ENCODE data around the gene HEG1. TPM values are rescaled to one million over a fixed set of nuclear protein-coding genes. Genes with fewer than 3 reads are reported as not detected.

The HEG1 gene
- total and polyA plus RNA-seq, 12 donors: 12.2 to 186 (median 122) TPM

DNA sequence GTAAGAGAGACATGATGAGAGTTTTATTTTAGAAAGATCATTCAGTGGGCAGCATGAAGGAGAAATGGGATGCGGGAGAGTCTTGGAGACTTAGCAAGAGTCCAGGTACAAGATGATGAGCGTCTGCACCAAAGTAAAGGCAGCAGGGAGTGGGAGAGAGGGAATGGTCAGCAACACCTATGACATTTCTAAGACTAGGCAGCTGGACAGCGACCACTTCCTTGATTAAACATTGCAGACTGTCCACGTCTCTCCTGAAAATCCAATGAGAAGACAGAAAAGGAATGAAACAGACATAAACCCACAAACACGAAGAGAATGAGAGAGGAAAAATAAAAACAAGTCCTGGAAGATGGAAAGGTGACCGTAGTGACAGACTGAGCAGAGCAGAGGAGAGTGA is 46.7 kb upstream of the HEG1 start:
- WGBS, 2 donors: 72 to 80% methylated on average over 6 of the region's 6 CpGs
- peaks cover 0 to under 1% (median 0%) of the 10 kb centered on the region in 9 donors for H3K4me1 ChIP-seq
- H3K27me3 ChIP-seq: no peaks in the 10 kb centered on the region
- no peak for DNase-seq
- intact Hi-C loops (cut with DNase I): no loop called here
- H3K36me3 ChIP-seq: no peaks in the 10 kb centered on the region
- no peak for ATAC-seq
- peaks cover 0 to 23% (median 0%) of the 10 kb centered on the region in 11 donors for H3K9me3 ChIP-seq
- no peak for TF ChIP-seq CTCF (IDR thresholded peaks at IDR 0.05)
- H3K27ac ChIP-seq: no peak overlapping the region
- no peak overlapping the region for H3K4me3 ChIP-seq

DNA sequence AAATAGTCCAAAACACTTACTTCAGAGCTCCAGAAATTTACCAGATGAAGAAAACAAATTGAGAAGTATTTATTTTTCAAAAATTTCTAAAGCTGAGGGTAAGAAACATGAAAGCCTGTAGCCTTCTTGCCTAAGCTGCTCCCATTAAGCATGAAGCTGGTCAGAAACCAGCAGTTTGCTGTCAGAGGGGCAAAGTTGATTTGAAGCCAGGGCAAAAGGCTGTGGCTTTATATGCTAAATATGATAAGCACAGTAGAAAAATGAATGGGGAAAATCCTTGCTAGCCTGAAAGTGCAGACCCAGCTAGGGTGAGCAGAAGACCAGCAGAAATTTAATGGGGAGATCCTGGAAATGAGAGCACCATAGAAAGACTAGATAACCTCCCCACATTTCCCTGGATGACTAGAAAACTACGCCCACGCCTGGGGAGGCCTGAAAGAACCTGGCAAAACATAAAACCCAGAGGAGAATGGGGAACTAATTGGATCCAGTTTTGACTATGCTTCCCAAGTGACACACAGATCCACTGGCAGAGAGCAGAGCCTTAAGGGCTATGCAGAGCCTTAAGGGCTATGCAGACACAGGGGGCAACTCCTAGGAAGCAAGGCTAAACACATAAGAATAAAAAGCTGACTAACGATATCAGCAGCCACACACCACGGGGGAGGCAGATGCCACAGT is 43.0 kb upstream of the HEG1 start:
- Histone ChIP-seq H3K9me3 (peaks cover 0 to 15% (median 0%) of the 10 kb centered on the region in 11 donors), H3K4me1 (no peaks in the 10 kb centered on the region), H3K36me3 (no peaks in the 10 kb centered on the region), H3K27me3 (no peaks in the 10 kb centered on the region), H3K27ac (no peak overlapping the region), H3K4me3 (no peak overlapping the region)
- TF ChIP-seq CTCF (IDR thresholded peaks at IDR 0.05): no peak
- DNase-seq (no peak), ATAC-seq (no peak)
- intact Hi-C loops (cut with DNase I): no loop called here
- 90 to 92% methylated on average over 4 of the region's 4 CpGs for WGBS, 2 donors

DNA sequence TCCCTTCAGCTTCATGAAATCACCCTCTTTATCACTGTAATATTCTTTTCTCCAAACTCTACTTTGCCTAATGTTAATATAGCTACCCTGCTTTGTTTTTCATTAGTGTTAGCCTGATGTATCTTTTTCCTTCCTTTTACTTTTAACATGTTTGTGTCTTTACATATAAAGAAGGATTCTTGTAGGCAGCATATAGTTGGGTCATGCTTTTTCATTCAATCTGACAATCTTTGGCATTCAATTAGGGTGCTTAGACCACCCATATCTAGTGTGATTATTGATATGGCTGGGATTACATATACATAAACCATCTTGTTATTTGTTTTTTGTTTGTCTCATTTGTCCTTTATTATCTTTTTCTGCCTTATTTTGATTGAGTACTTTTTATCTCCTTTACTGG is 34.9 kb upstream of the HEG1 start:
- Histone ChIP-seq H3K27me3 (no peaks in the 10 kb centered on the region), H3K9me3 (peaks cover 0 to 17% (median 0%) of the 10 kb centered on the region in 11 donors), H3K36me3 (no peaks in the 10 kb centered on the region), H3K4me3 (no peak overlapping the region), H3K27ac (no peak overlapping the region), H3K4me1 (peaks cover 0 to 9% (median 4%) of the 10 kb centered on the region in 9 donors)
- no peak for TF ChIP-seq CTCF (IDR thresholded peaks at IDR 0.05)
- intact Hi-C loops (cut with DNase I): no loop called here
- DNase-seq: no peak
- ATAC-seq: no peak

DNA sequence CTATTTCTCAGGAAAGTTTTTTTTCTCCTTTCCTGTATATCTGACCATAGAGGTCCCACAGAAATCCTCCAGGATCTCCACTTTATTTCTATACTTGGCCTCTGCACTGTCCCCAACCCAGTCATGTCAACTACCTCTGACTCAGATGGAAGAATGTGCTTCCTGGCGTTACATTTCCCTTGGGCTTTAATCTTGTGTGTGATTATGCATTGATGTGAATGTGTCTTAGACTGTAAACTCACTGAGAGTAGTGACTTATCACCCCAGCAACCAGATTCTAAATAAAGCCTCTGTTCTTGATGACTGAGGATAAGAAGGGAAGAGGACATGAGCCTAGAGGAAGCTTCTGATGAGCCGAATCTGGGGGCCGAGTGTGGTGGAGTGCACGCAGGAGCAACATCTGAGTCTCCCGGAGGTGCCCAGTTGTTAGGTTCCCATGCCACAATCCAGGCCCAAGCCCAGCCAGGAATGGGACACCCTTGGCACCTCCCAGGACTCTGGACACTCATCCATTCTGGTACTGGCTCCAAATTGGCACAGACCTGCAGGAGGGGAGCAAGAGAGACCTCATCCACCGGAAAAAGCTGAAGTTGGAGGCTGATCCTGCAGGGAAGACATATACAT is 32.1 kb upstream of the HEG1 start:
- intact Hi-C loops (cut with DNase I): no loop called here
- TF ChIP-seq CTCF (IDR thresholded peaks at IDR 0.05): no peak
- no peak overlapping the region for H3K4me3 ChIP-seq
- H3K9me3 ChIP-seq: peaks cover 0 to 17% (median 0%) of the 10 kb centered on the region in 11 donors
- DNase-seq (no peak), ATAC-seq (peak; percentile 42 to 79 (median 55))
- H3K4me1 ChIP-seq: peaks cover 0 to 9% (median 4%) of the 10 kb centered on the region in 9 donors
- 59 to 61% methylated on average over 6 of the region's 6 CpGs for WGBS, 2 donors
- H3K36me3 ChIP-seq: no peaks in the 10 kb centered on the region
- no peaks in the 10 kb centered on the region for H3K27me3 ChIP-seq
- H3K27ac ChIP-seq: no peak overlapping the region
